ENCODE measurements around the gene TRABD2A.

Gene TRABD2A

DNA sequence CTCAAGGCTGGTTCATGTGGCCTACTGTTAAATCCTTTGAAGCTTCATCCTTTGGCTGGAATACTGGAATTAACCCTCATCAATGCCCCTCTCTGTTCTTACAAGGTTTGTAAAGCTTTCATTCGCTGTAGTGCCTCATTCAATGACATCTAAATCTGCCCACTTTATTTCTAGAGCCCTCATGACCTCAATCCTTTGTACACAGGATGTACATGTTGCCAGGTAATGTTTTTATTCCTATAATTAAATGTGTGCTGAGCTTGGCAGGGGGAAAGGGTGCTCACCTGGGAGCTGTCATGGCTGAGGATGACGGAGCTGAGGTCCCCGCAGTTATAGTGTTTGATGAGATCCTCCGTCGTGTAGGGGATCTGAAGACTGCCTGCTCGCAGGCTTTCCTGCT lies 39.3 kb downstream of the TRABD2A start:
- no peak overlapping the region for H3K4me2 ChIP-seq (ENCODE audit: low read length)
- no peak overlapping the region for H3K9ac ChIP-seq (ENCODE audit: low read depth, low read length)
- H3K9me3 ChIP-seq (replicated peaks; ENCODE audit: low read length), result no peaks in the 10 kb centered on the region
- no peaks in the 10 kb centered on the region for H3K36me3 ChIP-seq (ENCODE audit: insufficient read depth, low read length)
- H3K27me3 ChIP-seq (ENCODE audit: control insufficient read depth, insufficient read depth, low read length), result no peaks in the 10 kb centered on the region
- H3K4me3 ChIP-seq (ENCODE audit: low read length), result no peak overlapping the region
- H3K4me1 ChIP-seq (ENCODE audit: control insufficient read depth, insufficient read depth, low read length), result no peaks in the 10 kb centered on the region

DNA sequence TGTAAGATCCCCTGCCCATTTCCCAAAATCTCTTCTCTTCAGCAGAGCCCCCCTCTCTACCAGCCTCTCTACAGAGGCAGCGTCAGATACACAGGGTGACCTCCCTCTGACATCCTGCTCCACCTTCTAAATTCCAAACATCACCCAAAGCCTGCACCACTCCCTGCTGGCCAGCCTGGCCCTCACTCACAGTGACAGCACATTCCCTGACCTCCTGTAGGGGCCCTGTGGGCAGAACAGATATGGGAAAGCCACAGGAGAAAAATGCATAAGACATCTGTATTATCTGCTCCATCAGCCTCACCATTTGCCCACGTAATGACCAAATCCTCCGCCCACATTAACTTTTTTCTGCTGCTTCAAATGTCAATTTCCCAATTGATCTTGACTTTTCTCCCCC lies 40.6 kb downstream of the TRABD2A start:
- H3K4me2 ChIP-seq (ENCODE audit: low read length), result no peak overlapping the region
- H3K27me3 ChIP-seq (ENCODE audit: control insufficient read depth, insufficient read depth, low read length), result no peaks in the 10 kb centered on the region
- no peaks in the 10 kb centered on the region for H3K9me3 ChIP-seq (replicated peaks; ENCODE audit: low read length)
- H3K36me3 ChIP-seq (ENCODE audit: insufficient read depth, low read length), result no peaks in the 10 kb centered on the region
- H3K4me3 ChIP-seq (ENCODE audit: low read length), result no peak overlapping the region
- H3K4me1 ChIP-seq (ENCODE audit: control insufficient read depth, insufficient read depth, low read length), result no peaks in the 10 kb centered on the region
- H3K9ac ChIP-seq (ENCODE audit: low read depth, low read length), result no peak overlapping the region

DNA sequence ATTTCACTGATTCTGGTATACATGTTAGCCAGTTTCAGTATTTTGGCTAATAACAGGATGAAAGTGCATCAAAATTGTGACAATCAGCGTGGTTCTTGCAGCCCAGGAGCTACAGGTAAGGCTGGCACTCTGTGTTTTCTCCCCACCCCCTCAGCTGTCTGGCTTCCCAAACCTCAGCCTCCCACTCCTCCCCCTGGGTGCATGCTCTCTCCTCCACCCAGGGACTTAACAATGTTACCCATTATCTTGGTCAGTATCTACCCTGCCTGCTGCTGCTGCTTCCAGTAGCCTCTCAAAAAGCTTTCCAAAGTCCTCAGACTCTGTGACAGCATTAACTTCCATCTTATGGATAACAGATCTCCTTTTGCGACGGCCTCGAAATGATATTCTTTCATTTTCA lies 41.0 kb downstream of the TRABD2A start:
- no peaks in the 10 kb centered on the region for H3K4me1 ChIP-seq (ENCODE audit: control insufficient read depth, insufficient read depth, low read length)
- H3K9ac ChIP-seq (ENCODE audit: low read depth, low read length), result no peak overlapping the region
- no peaks in the 10 kb centered on the region for H3K27me3 ChIP-seq (ENCODE audit: control insufficient read depth, insufficient read depth, low read length)
- H3K9me3 ChIP-seq (replicated peaks; ENCODE audit: low read length), result no peaks in the 10 kb centered on the region
- H3K36me3 ChIP-seq (ENCODE audit: insufficient read depth, low read length), result no peaks in the 10 kb centered on the region
- no peak overlapping the region for H3K4me3 ChIP-seq (ENCODE audit: low read length)
- no peak overlapping the region for H3K4me2 ChIP-seq (ENCODE audit: low read length)

DNA sequence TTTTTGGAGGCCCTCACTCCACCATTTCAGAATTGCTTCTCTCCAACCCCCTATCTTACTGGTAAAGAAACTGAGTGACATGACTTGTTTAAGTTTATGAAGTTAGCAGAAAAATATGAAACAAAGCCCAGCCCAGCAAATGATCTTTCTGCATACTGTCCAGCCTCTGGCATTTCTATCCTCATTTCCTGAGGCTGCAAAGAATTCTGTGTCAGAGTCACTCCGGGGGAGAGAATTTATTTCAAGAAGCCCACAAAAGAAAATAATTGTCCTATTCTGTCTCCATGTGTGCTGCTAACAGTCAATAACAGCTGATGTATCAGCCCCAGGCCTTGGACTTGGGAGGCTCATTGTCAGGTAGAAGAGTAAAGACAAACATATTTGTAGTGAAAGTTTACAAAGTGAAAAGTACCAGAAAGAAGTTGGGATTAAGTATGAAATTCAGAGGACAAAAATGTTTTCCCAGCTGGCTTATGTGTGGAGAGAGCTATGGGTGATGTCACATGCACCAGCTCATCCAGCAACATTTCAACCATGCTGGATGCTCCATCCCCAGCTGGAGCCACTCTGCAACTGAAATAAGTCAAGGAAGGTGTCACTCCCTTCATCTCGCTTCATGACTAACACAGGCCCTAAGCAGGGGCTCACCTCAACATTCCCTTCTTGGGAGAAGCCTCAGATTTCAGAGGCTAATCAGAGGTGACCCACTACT lies 42.3 kb downstream of the TRABD2A start:
- Histone ChIP-seq H3K36me3 (ENCODE audit: insufficient read depth, low read length) (no peaks in the 10 kb centered on the region), H3K4me2 (ENCODE audit: low read length) (no peak overlapping the region), H3K27me3 (ENCODE audit: control insufficient read depth, insufficient read depth, low read length) (no peaks in the 10 kb centered on the region), H3K4me1 (ENCODE audit: control insufficient read depth, insufficient read depth, low read length) (no peaks in the 10 kb centered on the region), H3K9me3 (replicated peaks; ENCODE audit: low read length) (no peaks in the 10 kb centered on the region), H3K4me3 (ENCODE audit: low read length) (no peak overlapping the region), H3K9ac (ENCODE audit: low read depth, low read length) (no peak overlapping the region)

DNA sequence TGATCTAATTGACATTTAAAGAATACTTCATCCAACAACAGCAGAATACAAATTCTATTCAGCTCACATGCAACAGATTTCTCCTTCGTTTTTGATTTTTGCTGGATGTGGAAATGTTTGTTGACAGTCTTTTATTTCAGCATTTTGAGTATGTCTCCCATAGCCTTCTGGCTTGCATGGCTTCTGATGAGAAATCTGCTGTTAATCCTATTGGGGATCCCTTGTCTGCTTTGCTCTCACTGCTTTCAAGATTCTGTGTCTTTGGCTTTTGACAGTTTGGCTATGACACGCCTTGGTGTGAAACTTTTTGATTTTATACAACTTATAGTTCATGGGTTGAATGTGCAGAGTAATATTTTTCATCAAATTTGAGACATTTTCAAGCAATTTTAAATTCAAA lies 44.7 kb downstream of the TRABD2A start:
- no peaks in the 10 kb centered on the region for H3K36me3 ChIP-seq (ENCODE audit: insufficient read depth, low read length)
- H3K4me3 ChIP-seq (ENCODE audit: low read length), result no peak overlapping the region
- H3K27me3 ChIP-seq (ENCODE audit: control insufficient read depth, insufficient read depth, low read length), result no peaks in the 10 kb centered on the region
- H3K4me1 ChIP-seq (ENCODE audit: control insufficient read depth, insufficient read depth, low read length), result no peaks in the 10 kb centered on the region
- no peak overlapping the region for H3K4me2 ChIP-seq (ENCODE audit: low read length)
- H3K9ac ChIP-seq (ENCODE audit: low read depth, low read length), result no peak overlapping the region
- no peaks in the 10 kb centered on the region for H3K9me3 ChIP-seq (replicated peaks; ENCODE audit: low read length)

DNA sequence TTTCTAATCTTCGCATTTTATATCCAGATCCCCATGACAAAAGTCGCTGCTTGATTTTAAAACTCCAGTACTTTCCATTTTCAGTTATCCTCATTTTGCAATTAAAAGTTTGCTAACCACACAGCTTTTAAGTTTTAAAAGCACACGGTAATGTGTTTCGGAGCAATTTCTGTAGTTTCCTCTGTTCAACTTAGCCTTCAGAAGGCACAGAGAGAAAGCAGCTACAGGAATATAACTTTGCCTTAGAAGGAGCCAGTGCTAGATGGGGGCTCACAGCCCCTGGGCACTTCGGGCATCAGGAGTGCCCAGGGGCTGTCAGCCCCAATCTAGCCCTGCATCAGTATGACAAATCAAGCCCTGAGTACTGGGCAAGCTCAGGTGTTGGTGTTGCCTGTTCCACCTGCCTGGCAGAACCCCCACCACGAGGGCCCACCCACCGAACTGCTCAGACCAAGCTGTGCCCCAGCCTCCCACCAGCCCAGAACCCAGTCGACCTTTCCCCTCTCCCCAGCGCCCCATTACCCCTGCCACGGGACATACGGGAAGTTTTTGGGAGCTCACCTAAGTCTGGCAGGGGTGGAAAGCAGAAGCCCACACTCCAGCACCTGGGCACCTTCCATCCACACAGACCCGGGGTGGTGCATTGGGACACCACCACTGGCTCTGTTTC lies 47.3 kb downstream of the TRABD2A start:
- Histone ChIP-seq H3K9me3 (replicated peaks; ENCODE audit: low read length) (no peaks in the 10 kb centered on the region), H3K9ac (ENCODE audit: low read depth, low read length) (no peak overlapping the region), H3K36me3 (ENCODE audit: insufficient read depth, low read length) (no peaks in the 10 kb centered on the region), H3K4me1 (ENCODE audit: control insufficient read depth, insufficient read depth, low read length) (no peaks in the 10 kb centered on the region), H3K27me3 (ENCODE audit: control insufficient read depth, insufficient read depth, low read length) (peaks cover 4% of the 10 kb centered on the region), H3K4me3 (ENCODE audit: low read length) (no peak overlapping the region), H3K4me2 (ENCODE audit: low read length) (no peak overlapping the region)

DNA sequence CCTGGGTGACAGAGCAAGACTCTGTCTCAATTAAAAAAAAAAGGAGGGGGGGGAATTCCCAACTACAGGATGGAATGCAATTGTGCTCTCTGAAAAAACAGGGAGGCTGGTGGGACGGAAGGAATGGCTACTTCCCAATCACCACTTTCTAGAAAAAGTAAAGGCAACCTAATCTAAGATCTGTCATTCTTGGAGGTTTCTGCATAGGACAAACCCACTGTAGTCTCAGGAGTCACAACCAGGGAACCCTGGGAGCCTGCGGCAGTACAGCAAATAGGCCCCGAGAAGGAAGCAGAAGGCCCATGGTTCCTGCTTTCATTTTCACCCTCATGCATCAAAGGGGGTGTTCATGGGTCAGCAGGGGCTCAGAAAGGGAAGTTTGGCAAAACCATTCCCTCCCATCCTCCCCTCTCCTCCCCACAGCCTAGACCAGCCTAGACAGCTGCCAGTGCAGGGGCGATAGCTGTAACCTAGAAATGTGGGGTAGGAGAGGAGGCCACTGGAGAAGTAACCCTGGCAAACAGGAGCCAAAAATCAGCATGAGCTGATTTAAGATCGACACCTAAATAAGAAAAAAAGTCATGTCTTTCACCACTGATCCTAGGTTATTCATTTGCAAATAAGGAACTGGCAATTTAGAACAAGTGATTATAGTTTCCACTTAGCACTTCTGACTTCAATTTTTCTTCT lies 48.0 kb downstream of the TRABD2A start:
- Histone ChIP-seq H3K4me2 (ENCODE audit: low read length) (no peak overlapping the region), H3K9me3 (replicated peaks; ENCODE audit: low read length) (no peaks in the 10 kb centered on the region), H3K4me1 (ENCODE audit: control insufficient read depth, insufficient read depth, low read length) (no peaks in the 10 kb centered on the region), H3K9ac (ENCODE audit: low read depth, low read length) (no peak overlapping the region), H3K4me3 (ENCODE audit: low read length) (no peak overlapping the region), H3K27me3 (ENCODE audit: control insufficient read depth, insufficient read depth, low read length) (peaks cover 4% of the 10 kb centered on the region), H3K36me3 (ENCODE audit: insufficient read depth, low read length) (no peaks in the 10 kb centered on the region)

DNA sequence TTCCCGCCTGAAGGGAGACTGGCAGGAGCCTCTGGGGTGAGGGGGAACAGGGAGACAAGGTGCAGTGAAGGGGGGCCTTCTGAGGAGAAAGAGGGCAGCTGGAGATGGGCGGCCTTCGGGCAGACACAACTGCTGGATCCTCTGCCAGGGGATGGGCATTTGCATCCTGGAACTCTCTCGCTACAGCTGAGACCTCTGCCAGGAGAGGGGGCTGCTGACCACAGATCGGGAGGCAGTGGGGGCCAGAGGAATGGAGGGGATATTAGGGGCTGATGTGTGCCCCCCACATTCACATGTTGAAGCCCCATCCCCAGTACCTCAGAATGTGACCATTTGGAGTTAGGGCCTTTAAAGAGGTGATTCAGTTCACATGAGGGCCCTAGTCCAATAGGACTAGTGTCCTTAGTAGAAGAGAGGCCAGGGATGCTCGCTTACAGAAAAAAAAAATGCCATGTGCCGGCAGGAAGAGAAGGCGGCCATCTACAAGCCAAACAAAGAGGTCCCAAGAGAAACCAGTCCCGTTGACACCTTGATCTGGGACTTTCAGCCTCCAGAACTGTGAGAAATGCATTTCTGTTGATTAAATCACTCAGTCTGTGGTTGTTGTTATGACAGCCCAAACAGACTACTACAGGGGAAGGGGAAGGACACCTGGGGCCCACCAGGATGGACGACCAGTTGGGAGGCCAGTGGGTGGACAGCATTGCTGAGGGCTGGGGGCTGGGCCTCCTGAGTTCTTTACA lies 50.0 kb downstream of the TRABD2A start:
- Histone ChIP-seq H3K9ac (ENCODE audit: low read depth, low read length) (no peak overlapping the region), H3K36me3 (ENCODE audit: insufficient read depth, low read length) (no peaks in the 10 kb centered on the region), H3K4me1 (ENCODE audit: control insufficient read depth, insufficient read depth, low read length) (no peaks in the 10 kb centered on the region), H3K9me3 (replicated peaks; ENCODE audit: low read length) (no peaks in the 10 kb centered on the region), H3K27me3 (ENCODE audit: control insufficient read depth, insufficient read depth, low read length) (peaks cover 14% of the 10 kb centered on the region), H3K4me2 (ENCODE audit: low read length) (no peak overlapping the region), H3K4me3 (ENCODE audit: low read length) (no peak overlapping the region)

DNA sequence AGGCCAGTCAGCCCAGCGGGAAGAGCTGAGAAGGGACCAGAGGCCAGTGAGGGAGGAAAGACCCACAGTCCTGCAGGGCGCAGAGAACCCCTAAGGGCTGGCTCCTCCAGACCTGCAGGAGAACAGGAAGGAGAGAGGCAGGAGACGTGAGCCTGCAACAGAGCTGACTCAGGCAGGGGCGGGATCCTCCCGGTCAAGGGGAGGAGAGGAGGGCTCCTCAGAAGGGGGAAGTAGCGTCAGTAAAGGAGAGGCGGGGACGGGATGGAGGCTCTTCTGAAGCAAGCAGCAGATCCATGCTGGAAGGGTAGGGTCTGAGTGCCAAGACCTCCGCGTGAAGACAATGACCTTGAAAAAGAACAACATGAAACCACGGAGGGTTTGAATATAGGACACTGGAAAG lies 50.8 kb downstream of the TRABD2A start:
- H3K4me3 ChIP-seq (ENCODE audit: low read length), result no peak overlapping the region
- H3K27me3 ChIP-seq (ENCODE audit: control insufficient read depth, insufficient read depth, low read length), result peaks cover 19% of the 10 kb centered on the region

DNA sequence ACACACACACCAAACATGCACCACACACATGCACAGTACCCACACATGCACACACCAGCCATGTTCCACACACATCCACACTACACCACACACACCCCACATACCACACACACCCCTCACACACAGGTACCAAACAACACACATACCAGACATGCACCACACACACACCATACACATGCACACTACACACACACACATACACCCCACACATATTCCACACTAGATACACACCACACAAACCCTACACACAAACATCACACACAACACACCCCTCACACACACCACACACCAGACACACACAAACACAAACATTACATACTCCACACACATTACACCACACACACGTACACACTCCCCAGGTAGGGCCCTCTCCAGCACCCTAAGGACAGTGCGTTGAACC lies 51.2 kb downstream of the TRABD2A start:
- H3K4me2 ChIP-seq (ENCODE audit: low read length), result no peak overlapping the region
- H3K9ac ChIP-seq (ENCODE audit: low read depth, low read length), result no peak overlapping the region
- no peaks in the 10 kb centered on the region for H3K9me3 ChIP-seq (replicated peaks; ENCODE audit: low read length)
- H3K36me3 ChIP-seq (ENCODE audit: insufficient read depth, low read length), result no peaks in the 10 kb centered on the region
- H3K4me1 ChIP-seq (ENCODE audit: control insufficient read depth, insufficient read depth, low read length), result no peaks in the 10 kb centered on the region
- H3K4me3 ChIP-seq (ENCODE audit: low read length), result no peak overlapping the region
- peaks cover 23% of the 10 kb centered on the region for H3K27me3 ChIP-seq (ENCODE audit: control insufficient read depth, insufficient read depth, low read length)

More for the DNA sequence above, 50.8 kb downstream of the TRABD2A start:
- Histone ChIP-seq H3K4me1 (ENCODE audit: control insufficient read depth, insufficient read depth, low read length) (no peaks in the 10 kb centered on the region), H3K9ac (ENCODE audit: low read depth, low read length) (no peak overlapping the region), H3K9me3 (replicated peaks; ENCODE audit: low read length) (no peaks in the 10 kb centered on the region), H3K4me2 (ENCODE audit: low read length) (no peak overlapping the region), H3K36me3 (ENCODE audit: insufficient read depth, low read length) (no peaks in the 10 kb centered on the region)

DNA sequence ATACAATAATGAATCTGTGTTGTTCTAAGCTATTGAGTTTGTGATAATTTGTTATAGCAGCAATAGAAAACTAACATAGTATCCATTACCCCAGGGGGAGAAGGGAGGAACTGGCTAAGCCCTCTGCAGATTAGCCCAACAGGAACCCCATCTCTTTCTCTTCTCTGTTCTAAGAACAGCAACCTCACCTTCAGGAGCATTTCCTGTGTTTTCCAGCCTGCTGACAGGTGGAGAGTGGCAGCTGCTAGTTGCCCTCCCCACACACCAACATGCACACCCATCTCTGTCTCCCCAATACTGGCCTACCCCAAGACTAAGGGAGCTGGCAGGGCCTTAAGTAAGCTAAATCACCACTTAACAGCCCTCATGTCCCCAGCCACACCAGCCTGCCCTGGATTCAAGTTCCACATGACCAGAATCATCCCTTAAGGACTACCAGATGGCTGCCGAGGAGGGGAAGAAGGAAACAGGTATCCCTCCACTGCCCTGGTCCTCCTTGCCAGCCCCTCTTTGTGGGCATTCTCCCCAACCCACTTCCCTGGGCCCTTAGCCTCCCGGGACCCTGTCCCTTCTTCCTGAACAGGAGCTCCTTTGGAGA lies 52.8 kb downstream of the TRABD2A start:
- H3K9ac ChIP-seq (ENCODE audit: low read depth, low read length), result no peak overlapping the region
- no peaks in the 10 kb centered on the region for H3K4me1 ChIP-seq (ENCODE audit: control insufficient read depth, insufficient read depth, low read length)
- no peaks in the 10 kb centered on the region for H3K9me3 ChIP-seq (replicated peaks; ENCODE audit: low read length)
- H3K4me3 ChIP-seq (ENCODE audit: low read length), result no peak overlapping the region
- H3K27me3 ChIP-seq (ENCODE audit: control insufficient read depth, insufficient read depth, low read length), result peaks cover 23% of the 10 kb centered on the region
- no peaks in the 10 kb centered on the region for H3K36me3 ChIP-seq (ENCODE audit: insufficient read depth, low read length)
- H3K4me2 ChIP-seq (ENCODE audit: low read length), result no peak overlapping the region
